Left ventricle myocardium superior (tissue), 1 donor: ENCODE measurements around the gene RGS17. TPM values are rescaled to one million over a fixed set of nuclear protein-coding genes. Genes with fewer than 3 reads are reported as not detected.
"Not testable (repeated sequence)": the region's sequence is repeated elsewhere in the genome, so short reads cannot be mapped to it uniquely, and the experiment has no call there.

Experiments
- ATAC-seq: fragments of 200-7000 bp; cut with Tn5 transposase; one replicate; pipeline ENCODE4 v1.9.1; 2020; ENCODE audit warnings: mild to moderate bottlenecking, moderate library complexity
- DNase-seq: peaks from one replicate; pipeline ENCODE4 v3.0.0-alpha.2; 2020
- intact Hi-C: fragments of 100-400 bp; cut with micrococcal nuclease; formaldehyde crosslinking; loops from one replicate; pipeline ENCODE4 v1.11.0; 2022
- long read RNA-seq: library from polyadenylated mRNA; unstranded; transcript quantifications from one replicate; pipeline ENCODE4 v2.0.0, GENCODE V29; 2021
- total RNA-seq: library from RNA; stranded (reverse); fragmentation: NEBNext Ultra II Directional; extraction: Animal tissue kit (Norgen Biotek cat#: 25700); gene quantifications from one replicate; pipeline ENCODE4 v1.2.1, GENCODE V29; 2021
- donor health status: DM: no; HTN: yes; CAD: no; lungs with severe emphysema.

Gene RGS17
- 0.05 TPM for total RNA-seq
- long read RNA-seq: 0 reads

GRCh38 chr6:153131037-153131981 lies at the start of gene RGS17:
Gene RGS17 (minus strand): TSS chr6:153131282. CDS start chr6:153044018, 87,264 bp downstream.
- intact Hi-C loops: no loop called here
- peak; percentile 71 for DNase-seq

GRCh38 chr6:153172815-153173214 lies 41.7 kb upstream of the RGS17 start:
- DNase-seq (no peak), ATAC-seq (no peak)
- intact Hi-C loops: no loop called here

More at GRCh38 chr6:153131037-153131981, at the start of gene RGS17:
- ATAC-seq: peak; percentile 94

GRCh38 chr6:153170511-153170910 lies 39.4 kb upstream of the RGS17 start:
- intact Hi-C loops: no loop called here
- ATAC-seq (no peak), DNase-seq (no peak)

- ATAC-seq: no peak
- intact Hi-C loops: no loop called here
These were observed 36.8 kb upstream of the RGS17 start for GRCh38 chr6:153167907-153168306.

GRCh38 chr6:153167061-153167891 lies 36.2 kb upstream of the RGS17 start:
- intact Hi-C loops: no loop called here
- ATAC-seq (no peak), DNase-seq (no peak)

More at GRCh38 chr6:153167907-153168306, 36.8 kb upstream of the RGS17 start:
- no peak for DNase-seq

GRCh38 chr6:153162646-153163045 lies 31.6 kb upstream of the RGS17 start:
- DNase-seq: no peak
- intact Hi-C loops: no loop called here
- ATAC-seq: no peak

GRCh38 chr6:153162172-153162571 lies 31.1 kb upstream of the RGS17 start:
- no peak for DNase-seq
- intact Hi-C loops: no loop called here
- no peak for ATAC-seq

- intact Hi-C loops: no loop called here
These were observed 29.1 kb upstream of the RGS17 start for GRCh38 chr6:153160221-153160620.

GRCh38 chr6:153150752-153151440 lies 19.8 kb upstream of the RGS17 start:
- ATAC-seq: no peak
- DNase-seq: no peak
- intact Hi-C loops: no loop called here

More at GRCh38 chr6:153160221-153160620, 29.1 kb upstream of the RGS17 start:
- ATAC-seq: no peak
- no peak for DNase-seq

GRCh38 chr6:153150371-153150751 lies 19.3 kb upstream of the RGS17 start:
- DNase-seq (no peak), ATAC-seq (no peak)
- intact Hi-C loops: no loop called here

- DNase-seq: no peak
- ATAC-seq: no peak
- intact Hi-C loops: no loop called here
These were observed 18.8 kb upstream of the RGS17 start for GRCh38 chr6:153149891-153150290.

- ATAC-seq (no peak), DNase-seq (no peak)
- intact Hi-C loops: no loop called here
These were observed 15.3 kb upstream of the RGS17 start for GRCh38 chr6:153146413-153146812.

- no peak for DNase-seq
- intact Hi-C loops: no loop called here
- ATAC-seq: no peak
These were observed 14.5 kb upstream of the RGS17 start for GRCh38 chr6:153145591-153145990.

GRCh38 chr6:153143200-153143599 lies 12.1 kb upstream of the RGS17 start:
- no peak for DNase-seq
- intact Hi-C loops: no loop called here
- ATAC-seq: no peak

- no peak for ATAC-seq
- intact Hi-C loops: no loop called here
- no peak for DNase-seq
These were observed 9.2 kb upstream of the RGS17 start for GRCh38 chr6:153140299-153140698.

GRCh38 chr6:153138930-153139329 lies 7.8 kb upstream of the RGS17 start:
- ATAC-seq (no peak), DNase-seq (no peak)
- intact Hi-C loops: no loop called here

- intact Hi-C loops: no loop called here
- DNase-seq (no peak), ATAC-seq (no peak)
These were observed 4.6 kb upstream of the RGS17 start for GRCh38 chr6:153135681-153136080.

GRCh38 chr6:153133667-153134066 lies 2.6 kb upstream of the RGS17 start:
- DNase-seq, intact Hi-C loops: not testable (repeated sequence)

GRCh38 chr6:153130515-153131036 lies 506 bp downstream of the RGS17 start:
- intact Hi-C loops: no loop called here
- peak; percentile 33 for DNase-seq
- ATAC-seq: peak; percentile 45

More at GRCh38 chr6:153133667-153134066, 2.6 kb upstream of the RGS17 start:
- not testable (repeated sequence) for ATAC-seq
